Osteocyte (in vitro differentiated cells): Measurements from ENCODE around the gene FAM149B1. TPM values are rescaled to one million over a fixed set of nuclear protein-coding genes. Genes with fewer than 3 reads are reported as not detected.

Experiments
- DNase-seq: peaks from one replicate; pipeline ENCODE4 v3.0.0; 2021; ENCODE audit warnings: mixed read lengths; ENCODE audit not compliant: unreplicated experiment; ENCODE audit errors: extremely low spot score
- H3K27ac Mint-ChIP-seq: one replicate; pipeline ENCODE4 v1.8.0; 2021; ENCODE audit warnings: mild to moderate bottlenecking, mixed read lengths; ENCODE audit not compliant: unreplicated experiment
- H3K27me3 Mint-ChIP-seq: one replicate; pipeline ENCODE4 v1.8.0; 2021; ENCODE audit warnings: mixed read lengths; ENCODE audit not compliant: unreplicated experiment
- H3K36me3 Mint-ChIP-seq: one replicate; pipeline ENCODE4 v1.8.0; 2021; ENCODE audit warnings: mixed read lengths; ENCODE audit not compliant: unreplicated experiment
- H3K4me1 Mint-ChIP-seq: one replicate; pipeline ENCODE4 v1.8.0; 2021; ENCODE audit warnings: mixed read lengths; ENCODE audit not compliant: unreplicated experiment
- H3K4me3 Mint-ChIP-seq: one replicate; pipeline ENCODE4 v1.8.0; 2021; ENCODE audit warnings: mild to moderate bottlenecking, moderate library complexity, mixed read lengths; ENCODE audit not compliant: unreplicated experiment
- H3K9me3 Mint-ChIP-seq: one replicate; pipeline ENCODE4 v1.8.0; 2021; ENCODE audit warnings: mixed read lengths; ENCODE audit not compliant: unreplicated experiment
- total RNA-seq: library from RNA; stranded (reverse); gene quantifications from 2 replicates; pipeline ENCODE4 v1.2.1, GENCODE V29; 2021
- TF ChIP-seq, protein P1 (sequence below): fragments of 200-600 bp; sonication (generic); IDR thresholded peaks from 2 replicates; pipeline ENCODE4 v1.5.0; 2021; ENCODE audit warnings: antibody characterized with exemption, mild to moderate bottlenecking, moderate library complexity

FAM149B1 gene
- total RNA-seq, 1 donor from 2014 or later = 21.4 TPM

DNA sequence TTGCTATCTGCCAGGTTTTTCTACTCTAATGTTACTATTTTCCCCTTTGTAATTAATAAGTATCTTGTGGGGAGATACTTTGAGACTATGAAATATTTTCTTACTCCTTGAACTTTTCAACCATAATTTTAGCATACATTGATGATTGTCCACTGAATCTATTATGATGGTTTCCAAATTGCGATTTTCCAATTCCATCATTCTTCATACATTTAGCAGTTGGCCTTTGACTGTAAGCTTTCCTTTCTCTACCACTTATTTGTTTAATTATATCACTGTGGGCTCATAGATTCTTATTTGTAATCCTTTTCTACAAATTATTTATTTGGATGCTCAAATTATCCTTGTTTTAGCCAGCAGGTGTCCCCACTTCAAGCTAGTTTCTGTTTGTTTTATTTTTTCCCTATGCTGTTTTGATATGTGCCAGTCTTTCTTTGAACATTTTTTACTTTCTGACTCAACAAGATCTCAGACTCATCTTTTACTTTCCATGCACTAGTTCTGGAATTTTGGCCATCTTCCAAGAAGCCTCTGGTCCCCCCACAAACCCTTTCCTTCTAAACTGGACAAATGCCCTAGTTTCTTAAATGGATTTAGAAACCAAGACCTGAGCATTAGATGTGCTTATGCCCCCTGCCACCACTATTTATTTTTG lies 95.9 kb downstream of the FAM149B1 start:
- no peak overlapping the region for H3K27ac Mint-ChIP-seq
- H3K27me3 Mint-ChIP-seq = peaks cover 33% of the 10 kb centered on the region
- H3K4me3 Mint-ChIP-seq = no peak overlapping the region
- H3K9me3 Mint-ChIP-seq = peaks cover 4% of the 10 kb centered on the region
- DNase-seq = no peak
- TF ChIP-seq, protein P1, sequence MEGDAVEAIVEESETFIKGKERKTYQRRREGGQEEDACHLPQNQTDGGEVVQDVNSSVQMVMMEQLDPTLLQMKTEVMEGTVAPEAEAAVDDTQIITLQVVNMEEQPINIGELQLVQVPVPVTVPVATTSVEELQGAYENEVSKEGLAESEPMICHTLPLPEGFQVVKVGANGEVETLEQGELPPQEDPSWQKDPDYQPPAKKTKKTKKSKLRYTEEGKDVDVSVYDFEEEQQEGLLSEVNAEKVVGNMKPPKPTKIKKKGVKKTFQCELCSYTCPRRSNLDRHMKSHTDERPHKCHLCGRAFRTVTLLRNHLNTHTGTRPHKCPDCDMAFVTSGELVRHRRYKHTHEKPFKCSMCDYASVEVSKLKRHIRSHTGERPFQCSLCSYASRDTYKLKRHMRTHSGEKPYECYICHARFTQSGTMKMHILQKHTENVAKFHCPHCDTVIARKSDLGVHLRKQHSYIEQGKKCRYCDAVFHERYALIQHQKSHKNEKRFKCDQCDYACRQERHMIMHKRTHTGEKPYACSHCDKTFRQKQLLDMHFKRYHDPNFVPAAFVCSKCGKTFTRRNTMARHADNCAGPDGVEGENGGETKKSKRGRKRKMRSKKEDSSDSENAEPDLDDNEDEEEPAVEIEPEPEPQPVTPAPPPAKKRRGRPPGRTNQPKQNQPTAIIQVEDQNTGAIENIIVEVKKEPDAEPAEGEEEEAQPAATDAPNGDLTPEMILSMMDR = peak; percentile 62
- no peaks in the 10 kb centered on the region for H3K36me3 Mint-ChIP-seq
- H3K4me1 Mint-ChIP-seq = peaks cover 10% of the 10 kb centered on the region

DNA sequence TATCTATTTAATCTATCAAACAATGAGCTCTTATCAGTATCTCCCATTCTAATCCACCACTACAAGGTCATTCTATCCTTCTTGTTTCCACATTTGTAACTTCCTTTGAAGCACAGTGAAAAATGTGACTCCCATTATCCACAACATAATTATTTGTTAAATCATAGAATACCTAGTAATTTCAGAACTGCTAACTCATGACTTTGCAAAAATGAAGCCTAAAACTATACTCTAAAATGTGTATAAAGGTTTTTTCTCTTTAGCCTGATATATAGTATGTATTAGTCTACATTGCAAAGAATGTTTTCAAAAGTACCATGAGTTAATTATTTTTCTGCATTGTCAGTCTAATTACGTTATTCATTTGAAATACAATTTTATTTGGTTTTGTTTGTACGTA lies 96.5 kb downstream of the FAM149B1 start:
- Mint-ChIP-seq H3K36me3 (no peaks in the 10 kb centered on the region), H3K9me3 (no peaks in the 10 kb centered on the region), H3K27ac (no peak overlapping the region), H3K4me1 (peaks cover 10% of the 10 kb centered on the region), H3K27me3 (peaks cover 39% of the 10 kb centered on the region), H3K4me3 (no peak overlapping the region)
- TF ChIP-seq, protein P1 = no peak
- no peak for DNase-seq

DNA sequence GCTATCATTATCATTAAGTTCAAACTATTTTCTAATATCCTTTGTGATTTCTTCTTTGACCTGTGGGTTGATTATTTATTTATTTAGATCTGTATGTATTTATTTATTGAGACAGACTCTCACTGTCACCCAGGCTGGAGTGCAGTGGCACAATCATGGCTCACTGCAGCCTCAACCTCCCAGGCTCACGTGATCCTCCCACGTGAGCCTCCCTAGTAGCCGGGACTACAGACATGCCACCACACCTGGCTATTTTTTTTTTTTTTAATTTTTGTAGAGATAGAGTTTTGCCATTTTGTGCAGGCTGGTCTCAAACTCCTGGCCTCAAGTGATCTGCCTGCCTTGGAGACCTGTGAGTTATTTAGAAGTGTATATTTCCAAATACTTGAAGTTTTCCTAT lies 113.2 kb downstream of the FAM149B1 start:
- H3K4me3 Mint-ChIP-seq = no peak overlapping the region
- DNase-seq = no peak
- TF ChIP-seq, protein P1 = no peak
- H3K4me1 Mint-ChIP-seq = peaks cover 7% of the 10 kb centered on the region
- H3K36me3 Mint-ChIP-seq = no peaks in the 10 kb centered on the region
- H3K27ac Mint-ChIP-seq = no peak overlapping the region
- H3K9me3 Mint-ChIP-seq = no peaks in the 10 kb centered on the region
- peaks cover 6% of the 10 kb centered on the region for H3K27me3 Mint-ChIP-seq

DNA sequence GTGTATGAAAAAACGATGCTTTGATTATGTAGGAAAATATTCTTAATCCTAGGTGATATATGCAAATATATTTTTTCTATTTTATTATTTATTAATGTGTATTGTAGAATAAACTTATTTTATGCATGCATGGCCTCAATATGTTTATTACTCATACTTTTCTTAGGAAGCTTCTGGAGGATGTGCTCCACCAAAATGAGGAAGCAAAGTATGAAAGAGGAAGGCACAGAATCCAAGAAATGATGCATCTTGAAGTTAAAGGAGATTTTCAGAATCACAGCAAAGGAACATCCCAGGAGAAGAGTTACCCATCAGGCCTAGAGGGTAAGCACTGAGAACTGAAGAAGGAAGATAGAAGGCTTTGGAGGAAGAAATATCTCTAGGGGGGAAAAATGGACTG lies 119.5 kb downstream of the FAM149B1 start:
- H3K27me3 Mint-ChIP-seq = peaks cover 23% of the 10 kb centered on the region
- peaks cover 7% of the 10 kb centered on the region for H3K9me3 Mint-ChIP-seq
- peaks cover 8% of the 10 kb centered on the region for H3K36me3 Mint-ChIP-seq
- TF ChIP-seq, protein P1 = no peak
- H3K4me1 Mint-ChIP-seq = no peaks in the 10 kb centered on the region
- H3K27ac Mint-ChIP-seq = no peak overlapping the region
- H3K4me3 Mint-ChIP-seq = no peak overlapping the region
- DNase-seq = no peak

DNA sequence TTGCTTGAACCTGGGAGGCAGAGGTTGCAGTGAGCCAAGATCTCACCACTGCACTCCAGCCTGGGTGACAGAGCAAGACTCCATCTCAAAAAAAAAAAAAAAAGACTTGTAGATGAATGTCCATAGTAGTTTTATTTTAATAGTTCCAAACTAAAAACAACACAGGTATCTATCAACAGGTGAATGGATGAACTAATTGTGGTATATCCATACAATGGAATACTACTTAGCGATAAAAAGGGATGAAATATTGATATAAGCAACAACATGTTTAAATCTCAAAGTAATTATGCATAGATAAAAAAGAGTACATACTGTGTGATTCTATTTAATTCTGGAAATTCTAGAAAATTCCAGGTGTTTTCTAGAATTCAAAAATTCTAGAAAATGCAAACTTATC lies 122.0 kb downstream of the FAM149B1 start:
- peaks cover 7% of the 10 kb centered on the region for H3K9me3 Mint-ChIP-seq
- H3K4me1 Mint-ChIP-seq = no peaks in the 10 kb centered on the region
- H3K27ac Mint-ChIP-seq = no peak overlapping the region
- H3K4me3 Mint-ChIP-seq = no peak overlapping the region
- TF ChIP-seq, protein P1 = no peak
- peaks cover 40% of the 10 kb centered on the region for H3K27me3 Mint-ChIP-seq
- DNase-seq = no peak
- peaks cover 8% of the 10 kb centered on the region for H3K36me3 Mint-ChIP-seq
